Esophagus squamous epithelium (tissue), 5 donors: ENCODE measurements around the gene EIF4E. TPM values are rescaled to one million over a fixed set of nuclear protein-coding genes. Genes with fewer than 3 reads are reported as not detected.

Source experiments
- DNase-seq: peaks from one replicate; lab custom pipeline; 2025; lab: John Stamatoyannopoulos, UW
- H3K27ac ChIP-seq, 4 donors: fragments of 200-600 bp; sonication (generic); one replicate each; pipeline ENCODE4 v1.5.1; 2016 to 2019; ENCODE audit warnings: mild to moderate bottlenecking in 1 of 4
- H3K27me3 ChIP-seq, 4 donors: fragments of 200-600 bp; sonication (generic); 1 replicate in 3 of 4; 2 replicates in 1 of 4; pipeline versions ENCODE4 v1.5.1 to v1.6.0; 2017 to 2021; ENCODE audit warnings: antibody characterized with exemption in 1 of 4
- H3K36me3 ChIP-seq, 3 donors: fragments of 200-600 bp; sonication (generic); one replicate each; pipeline ENCODE4 v1.5.1; 2016 to 2019
- H3K4me1 ChIP-seq, 3 donors: fragments of 200-600 bp; sonication (generic); one replicate each; pipeline ENCODE4 v1.5.1; 2017 to 2019
- H3K4me3 ChIP-seq, 4 donors: fragments of 200-600 bp; sonication (generic); 1 replicate in 3 of 4; 2 replicates in 1 of 4; pipeline ENCODE4 v1.5.1; 2016 to 2019; ENCODE audit warnings: mild to moderate bottlenecking in 2 of 4, moderate library complexity in 1 of 4
- H3K9me3 ChIP-seq, 3 donors: fragments of 200-600 bp; sonication (generic); one replicate each; pipeline ENCODE4 v1.5.1; 2016 to 2019
- CTCF ChIP-seq, 6 experiments: fragments of 450-650 bp in 4 of 6; fragments of 200-600 bp in 2 of 6; sonication (generic) in 2 of 6; IDR thresholded peaks; one replicate each; pipeline ENCODE4 v1.5.1; 2016 to 2019; ENCODE audit warnings: antibody characterized with exemption in 6 of 6, mild to moderate bottlenecking in 4 of 6, moderate library complexity in 4 of 6
- POLR2A ChIP-seq, 4 donors: fragments of 450-650 bp; IDR thresholded peaks; one replicate each; pipeline ENCODE4 v1.6.1; 2017; ENCODE audit warnings: antibody characterized with exemption in 4 of 4, mild to moderate bottlenecking in 4 of 4, moderate library complexity in 3 of 4
- WGBS, 2 donors: methylation state at CpG; one replicate each; pipeline ENCODE4 v1.1.5; 2018; 5-methylcytosine and 5-hydroxymethylcytosine counted together
- intact Hi-C: fragments of 100-400 bp; cut with DNase I; formaldehyde crosslinking; loops from one replicate; pipeline ENCODE4 v1.15.0; 2022
- total RNA-seq, 4 donors: library from RNA; depleted of rRNA; stranded (reverse); fragments of >200 nt; gene quantifications; one replicate each; pipeline ENCODE4 v1.1.0, GENCODE V29; 2016
- donor health status: DM: yes; HTN: yes; CAD: no.

The EIF4E gene
- total RNA-seq, 4 donors from 2014 or later, result 86.1 to 149 (median 125) TPM

GRCh38 chr4:98862371-98862770 lies 66.6 kb downstream of the EIF4E start:
- 68 to 80% methylated on average over 3 of the region's 3 CpGs for WGBS, 2 donors
- H3K4me3 ChIP-seq, result no peak overlapping the region
- H3K9me3 ChIP-seq, result no peaks in the 10 kb centered on the region
- H3K36me3 ChIP-seq, result no peaks in the 10 kb centered on the region
- no peaks in the 10 kb centered on the region for H3K4me1 ChIP-seq
- TF ChIP-seq CTCF (IDR thresholded peaks at IDR 0.05) (no peak), POLR2A (IDR thresholded peaks at IDR 0.05) (no peak)
- no peak for DNase-seq
- intact Hi-C loops, result no loop called here
- no peaks in the 10 kb centered on the region for H3K27me3 ChIP-seq
- no peak overlapping the region for H3K27ac ChIP-seq

GRCh38 chr4:98861100-98861884 lies 67.6 kb downstream of the EIF4E start:
- H3K36me3 ChIP-seq, result no peaks in the 10 kb centered on the region
- no peak overlapping the region for H3K27ac ChIP-seq
- 80 to 87% methylated on average over 3 of the region's 3 CpGs for WGBS, 2 donors
- no peak for TF ChIP-seq POLR2A (IDR thresholded peaks at IDR 0.05)
- TF ChIP-seq CTCF (IDR thresholded peaks at IDR 0.05), result no peak
- no peaks in the 10 kb centered on the region for H3K4me1 ChIP-seq
- H3K9me3 ChIP-seq, result no peaks in the 10 kb centered on the region
- H3K4me3 ChIP-seq, result no peak overlapping the region
- H3K27me3 ChIP-seq, result no peaks in the 10 kb centered on the region
- intact Hi-C loops, result no loop called here
- no peak for DNase-seq

GRCh38 chr4:98851806-98852205 lies 77.1 kb downstream of the EIF4E start:
- Histone ChIP-seq H3K4me3 (no peak overlapping the region), H3K27ac (no peak overlapping the region), H3K27me3 (no peaks in the 10 kb centered on the region), H3K9me3 (no peaks in the 10 kb centered on the region), H3K36me3 (no peaks in the 10 kb centered on the region), H3K4me1 (no peaks in the 10 kb centered on the region)
- TF ChIP-seq POLR2A (IDR thresholded peaks at IDR 0.05), result no peak
- TF ChIP-seq CTCF (IDR thresholded peaks at IDR 0.05), result no peak
- no peak for DNase-seq
- WGBS, 2 donors, result 86 to 89% methylated on average over 3 of the region's 3 CpGs
- intact Hi-C loops, result loop anchor here (10.0 kb wide), 1 partner anchor 397 kb away; no protein-coding TSS in a partner anchor

GRCh38 chr4:98850937-98851336 lies 78.0 kb downstream of the EIF4E start:
- Histone ChIP-seq H3K4me1 (no peaks in the 10 kb centered on the region), H3K27me3 (no peaks in the 10 kb centered on the region), H3K27ac (no peak overlapping the region), H3K36me3 (no peaks in the 10 kb centered on the region), H3K4me3 (no peak overlapping the region), H3K9me3 (peaks cover 0 to 4% (median 3%) of the 10 kb centered on the region in 3 donors)
- no peak for DNase-seq
- intact Hi-C loops, result loop anchor here (10.0 kb wide), 1 partner anchor 396 kb away; no protein-coding TSS in a partner anchor
- TF ChIP-seq CTCF (IDR thresholded peaks at IDR 0.05), result no peak
- no peak for TF ChIP-seq POLR2A (IDR thresholded peaks at IDR 0.05)

GRCh38 chr4:98848448-98848847 lies 80.5 kb downstream of the EIF4E start:
- no peak for TF ChIP-seq CTCF (IDR thresholded peaks at IDR 0.05)
- TF ChIP-seq POLR2A (IDR thresholded peaks at IDR 0.05), result no peak
- 45 to 63% methylated on average over 1 of the region's 1 CpG for WGBS, 2 donors
- no peak for DNase-seq
- Histone ChIP-seq H3K36me3 (no peaks in the 10 kb centered on the region), H3K27ac (no peak overlapping the region), H3K4me3 (no peak overlapping the region), H3K27me3 (no peaks in the 10 kb centered on the region), H3K9me3 (peaks cover 0 to 12% (median 9%) of the 10 kb centered on the region in 3 donors), H3K4me1 (no peaks in the 10 kb centered on the region)
- intact Hi-C loops, result no loop called here
